Activated B cell treated with CpG ODN at 0.5 μM for 24 hours (primary cell): ENCODE results near the gene CAMTA2. TPM values are rescaled to one million over a fixed set of nuclear protein-coding genes. Genes with fewer than 3 reads are reported as not detected.
A peak's percentile ranks its signal among the peaks of the same experiment; 100 is the strongest.

Source experiments
- ATAC-seq: fragments of 200-7000 bp; cut with Tn5 transposase; one replicate; pipeline ENCODE4 v1.10.0; 2021; ENCODE audit warnings: low read depth, mild to moderate bottlenecking, moderate library complexity
- CTCF ChIA-PET: fragments of 350-600 bp; sonication (Branson Sonifier 250); formaldehyde crosslinking; loops from one replicate; lab custom pipeline; 2021; ENCODE audit warnings: antibody characterized with exemption; lab: Charles Lee
- POLR2A ChIA-PET: fragments of 350-600 bp; sonication (Branson Sonifier 250); formaldehyde crosslinking; loops from one replicate; lab custom pipeline; 2021; ENCODE audit warnings: antibody characterized with exemption; lab: Charles Lee
- DNase-seq: peaks from one replicate; pipeline ENCODE4 v3.0.0; 2022
- H3K27ac Mint-ChIP-seq: one replicate; pipeline ENCODE4 v1.8.0; 2020; ENCODE audit warnings: mixed read lengths
- H3K27me3 Mint-ChIP-seq: one replicate; pipeline ENCODE4 v1.8.0; 2021; ENCODE audit warnings: mixed read lengths
- H3K36me3 Mint-ChIP-seq: one replicate; pipeline ENCODE4 v1.8.0; 2021; ENCODE audit warnings: low read depth, mixed read lengths
- H3K4me1 Mint-ChIP-seq: one replicate; pipeline ENCODE4 v1.8.0; 2021; ENCODE audit warnings: mixed read lengths
- H3K4me3 Mint-ChIP-seq: one replicate; pipeline ENCODE4 v1.8.0; 2020; ENCODE audit warnings: mild to moderate bottlenecking, mixed read lengths
- H3K9me3 Mint-ChIP-seq: one replicate; pipeline ENCODE4 v1.8.0; 2020; ENCODE audit warnings: mixed read lengths
- CTCF ChIP-seq: fragments of 200-600 bp; IDR thresholded peaks from one replicate; pipeline ENCODE4 v1.8.0; 2022; ENCODE audit warnings: antibody characterized with exemption, mild to moderate bottlenecking
- intact Hi-C: fragments of 100-400 bp; cut with micrococcal nuclease; formaldehyde crosslinking; loops from one replicate; pipeline ENCODE4 v1.15.1; 2024
- total RNA-seq: library from RNA; stranded (reverse); gene quantifications from 2 replicates; pipeline ENCODE4 v1.2.3, GENCODE V29; 2022

The CAMTA2 gene
- total RNA-seq, 1 donor from 2014 or later = 57.9 TPM

- Mint-ChIP-seq H3K4me1 (peaks cover 26% of the 10 kb centered on the region), H3K27ac (peak within 1 kb of the TSS; percentile 86), H3K36me3 (peaks cover 20% of the 10 kb centered on the region), H3K9me3 (no peaks in the 10 kb centered on the region), H3K27me3 (peaks cover 2% of the 10 kb centered on the region), H3K4me3 (peak within 1 kb of the TSS; percentile 81)
- no peak for ATAC-seq
- no peak for DNase-seq
- no peak for TF ChIP-seq CTCF
- intact Hi-C loops = no loop called here
- CTCF ChIA-PET = interaction anchor here (2.0 kb wide), 1 partner anchor 37 kb away, joined by 6 read pairs; the partner anchor contains the start of gene CAMTA2
- POLR2A ChIA-PET = interaction anchor here (0.7 to 12.1 kb wide), 7 partner anchors 9 to 127 kb away, joined by 3 to 391 read pairs (median 4); partner anchors contain the start of genes CAMTA2, INCA1, KIF1C and RNF167
These were observed 36.7 kb downstream of the CAMTA2 start, which contains the start of gene ENO3 for GRCh38 chr17:4950746-4951204. ENO3 (plus strand) TSS chr17:4951119; CDS start chr17:4951830, 711 bp downstream.

- CTCF ChIA-PET = interaction anchor here (2.0 kb wide), 1 partner anchor 37 kb away, joined by 6 read pairs; the partner anchor contains the start of gene CAMTA2
- Mint-ChIP-seq H3K4me1 (peaks cover 31% of the 10 kb centered on the region), H3K27ac (peak overlapping the region; percentile 86), H3K27me3 (peaks cover 2% of the 10 kb centered on the region), H3K9me3 (no peaks in the 10 kb centered on the region), H3K4me3 (peak overlapping the region; percentile 81), H3K36me3 (peaks cover 25% of the 10 kb centered on the region)
- TF ChIP-seq CTCF = no peak
- POLR2A ChIA-PET = interaction anchor here (0.6 to 12.1 kb wide), 9 partner anchors 8 to 264 kb away, joined by 3 to 391 read pairs (median 4); partner anchors contain the start of genes CAMTA2, INCA1, KIF1C and RNF167
- ATAC-seq (peak; percentile 8), DNase-seq (no peak)
- intact Hi-C loops = no loop called here
These were observed 37.3 kb downstream of the CAMTA2 start for GRCh38 chr17:4950075-4950745.

GRCh38 chr17:4949321-4950074 is 38.0 kb downstream of the CAMTA2 start:
- intact Hi-C loops = loop anchor here (1.0 to 10.0 kb wide), 13 partner anchors 9 to 1037 kb away; partner anchors contain the start of genes ARRB2, ATP2A3, CAMTA2 and INCA1
- Mint-ChIP-seq H3K36me3 (peaks cover 32% of the 10 kb centered on the region), H3K9me3 (no peaks in the 10 kb centered on the region), H3K27me3 (peaks cover 2% of the 10 kb centered on the region), H3K4me1 (peaks cover 38% of the 10 kb centered on the region), H3K4me3 (peak overlapping the region; percentile 100), H3K27ac (peak overlapping the region; percentile 100)
- TF ChIP-seq CTCF = no peak
- POLR2A ChIA-PET = interaction anchor here (1.0 to 12.1 kb wide), 15 partner anchors 8 to 129 kb away, joined by 3 to 391 read pairs (median 9); partner anchors contain the start of genes CAMTA2, GP1BA, INCA1 and KIF1C
- DNase-seq = peak; percentile 80
- CTCF ChIA-PET = interaction anchor here (1.4 to 1.5 kb wide), 2 partner anchors 10 to 18 kb away, joined by 3 to 4 read pairs; partner anchors contain the start of genes RNF167, SLC25A11 and SPAG7
- peak; percentile 36 for ATAC-seq

GRCh38 chr17:4948931-4949320 is 38.5 kb downstream of the CAMTA2 start:
- Mint-ChIP-seq H3K27me3 (peaks cover 2% of the 10 kb centered on the region), H3K9me3 (no peaks in the 10 kb centered on the region), H3K4me3 (peak overlapping the region; percentile 100), H3K36me3 (peaks cover 38% of the 10 kb centered on the region), H3K4me1 (peaks cover 44% of the 10 kb centered on the region), H3K27ac (peak overlapping the region; percentile 100)
- peak; percentile 45 for ATAC-seq
- ChIA-PET POLR2A (interaction anchor here (0.6 to 12.1 kb wide), 20 partner anchors 9 to 1303 kb away, joined by 3 to 391 read pairs (median 8); partner anchors contain the start of genes ARRB2, CAMTA2, CHRNE and CYB5D2), CTCF (interaction anchor here (0.8 to 1.5 kb wide), 4 partner anchors 9 to 40 kb away, joined by 3 to 5 read pairs (median 4); partner anchors contain the start of genes CAMTA2, RNF167, SLC25A11 and SPAG7)
- DNase-seq = peak; percentile 74
- intact Hi-C loops = loop anchor here (1.0 to 10.0 kb wide), 13 partner anchors 9 to 1037 kb away; partner anchors contain the start of genes ARRB2, ATP2A3, CAMTA2 and INCA1
- TF ChIP-seq CTCF = no peak
